PC-9 (cell line): Measurements from ENCODE around the gene SMCO2.
"Not testable (repeated sequence)": the region's sequence is repeated elsewhere in the genome, so short reads cannot be mapped to it uniquely, and the experiment has no call there.

Source experiments
- CTCF ChIP-seq: fragments of 200-600 bp; sonication (generic); conservative IDR thresholded peaks from 2 replicates; pipeline ENCODE4 v1.6.1; 2017; ENCODE audit warnings: mixed run types, antibody characterized with exemption, mild to moderate bottlenecking, moderate library complexity
- EZH2 ChIP-seq: fragments of 200-600 bp; sonication (generic); IDR thresholded peaks from 2 replicates; pipeline ENCODE4 v1.8.0; 2017; ENCODE audit warnings: antibody characterized with exemption, low read depth

GRCh38 chr12:27544858-27545257 lies 98.3 kb downstream of the SMCO2 start:
- TF ChIP-seq CTCF, EZH2: not testable (repeated sequence)
